ENCODE results near the gene CRYL1.

DNA sequence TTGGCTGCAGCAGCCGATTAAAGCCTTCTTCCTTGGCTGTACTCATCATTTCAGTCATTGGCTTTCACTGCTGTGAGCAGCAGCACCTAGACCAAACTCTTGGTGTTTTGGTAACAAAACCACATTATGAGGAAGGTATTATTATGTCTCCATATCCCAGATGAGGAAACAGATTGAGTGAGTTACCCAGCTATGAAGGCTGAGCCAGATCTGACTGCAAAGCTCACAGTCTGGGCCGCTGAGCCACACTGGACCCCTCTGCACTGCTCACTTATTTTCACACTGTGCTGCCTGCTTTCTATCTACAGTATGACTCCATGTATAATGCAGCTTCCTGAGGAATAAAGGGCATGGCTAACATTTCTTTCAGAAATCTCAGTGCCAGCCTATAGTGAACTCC lies 24.5 kb downstream of the CRYL1 start:
- TF ChIP-seq, protein P1, sequence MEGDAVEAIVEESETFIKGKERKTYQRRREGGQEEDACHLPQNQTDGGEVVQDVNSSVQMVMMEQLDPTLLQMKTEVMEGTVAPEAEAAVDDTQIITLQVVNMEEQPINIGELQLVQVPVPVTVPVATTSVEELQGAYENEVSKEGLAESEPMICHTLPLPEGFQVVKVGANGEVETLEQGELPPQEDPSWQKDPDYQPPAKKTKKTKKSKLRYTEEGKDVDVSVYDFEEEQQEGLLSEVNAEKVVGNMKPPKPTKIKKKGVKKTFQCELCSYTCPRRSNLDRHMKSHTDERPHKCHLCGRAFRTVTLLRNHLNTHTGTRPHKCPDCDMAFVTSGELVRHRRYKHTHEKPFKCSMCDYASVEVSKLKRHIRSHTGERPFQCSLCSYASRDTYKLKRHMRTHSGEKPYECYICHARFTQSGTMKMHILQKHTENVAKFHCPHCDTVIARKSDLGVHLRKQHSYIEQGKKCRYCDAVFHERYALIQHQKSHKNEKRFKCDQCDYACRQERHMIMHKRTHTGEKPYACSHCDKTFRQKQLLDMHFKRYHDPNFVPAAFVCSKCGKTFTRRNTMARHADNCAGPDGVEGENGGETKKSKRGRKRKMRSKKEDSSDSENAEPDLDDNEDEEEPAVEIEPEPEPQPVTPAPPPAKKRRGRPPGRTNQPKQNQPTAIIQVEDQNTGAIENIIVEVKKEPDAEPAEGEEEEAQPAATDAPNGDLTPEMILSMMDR (conservative IDR thresholded peaks at IDR 0.05; ENCODE audit: low read depth, low read length) = no peak
- TF ChIP-seq EZH2 (IDR thresholded peaks at IDR 0.05; ENCODE audit: borderline replicate concordance, low read depth, low read length, poor library complexity, severe bottlenecking) = no peak

Data from A673 (cell line).